Ascending aorta (tissue), 2 donors: Measurements from ENCODE around the gene SLC35A2. TPM values are rescaled to one million over a fixed set of nuclear protein-coding genes. Genes with fewer than 3 reads are reported as not detected.

Experiments used
- DNase-seq, 2 donors: peaks; one replicate each; pipeline ENCODE4 v3.0.0-alpha.2; 2019; ENCODE audit warnings: low spot score in 2 of 2
- H3K27ac ChIP-seq, 2 donors: fragments of 200-600 bp; sonication (generic); one replicate each; pipeline ENCODE4 v1.5.1; 2016 to 2017; ENCODE audit warnings: mild to moderate bottlenecking in 1 of 2
- H3K27me3 ChIP-seq: fragments of 200-600 bp; sonication (generic); one replicate; pipeline ENCODE4 v1.5.1; 2017
- H3K36me3 ChIP-seq, 2 donors: fragments of 200-600 bp; sonication (generic); one replicate each; pipeline ENCODE4 v1.5.1; 2016
- H3K4me1 ChIP-seq, 2 donors: fragments of 200-600 bp; sonication (generic); one replicate each; pipeline ENCODE4 v1.5.1; 2016 to 2017; ENCODE audit warnings: mild to moderate bottlenecking in 1 of 2
- H3K4me3 ChIP-seq, 2 donors: fragments of 200-600 bp; sonication (generic); one replicate each; pipeline ENCODE4 v1.5.1; 2016 to 2017; ENCODE audit warnings: mild to moderate bottlenecking in 1 of 2
- H3K9me3 ChIP-seq, 2 donors: fragments of 200-600 bp; sonication (generic); one replicate each; pipeline ENCODE4 v1.5.1; 2016
- intact Hi-C: fragments of 100-400 bp; cut with DNase I; formaldehyde crosslinking; loops from one replicate; pipeline ENCODE4 v1.15.1; 2023
- total RNA-seq: library from RNA; depleted of rRNA; stranded (reverse); fragments of >200 nt; gene quantifications from one replicate; pipeline ENCODE4 v1.1.0, GENCODE V29; 2016
- TF ChIP-seq, protein P1 (sequence below), 3 experiments: fragments of 200-600 bp in 2 of 3; fragments of 450-650 bp in 1 of 3; sonication (generic) in 2 of 3; IDR thresholded peaks; one replicate each; pipeline ENCODE4 v1.5.1; 2016 to 2019; ENCODE audit warnings: antibody characterized with exemption in 3 of 3, mild to moderate bottlenecking in 1 of 3, moderate library complexity in 1 of 3

SLC35A2 gene
- total RNA-seq, 1 donor from 2014 or later = 20.2 TPM

GRCh38 chrX:48939524-48940228, 28.2 kb upstream of the SLC35A2 start:
- intact Hi-C loops = no loop called here
- no peak overlapping the region for H3K4me3 ChIP-seq
- H3K9me3 ChIP-seq = no peaks in the 10 kb centered on the region
- no peaks in the 10 kb centered on the region for H3K27me3 ChIP-seq
- no peaks in the 10 kb centered on the region for H3K4me1 ChIP-seq
- H3K36me3 ChIP-seq = peaks cover 0 to 4% of the 10 kb centered on the region in 2 donors
- TF ChIP-seq, protein P1, sequence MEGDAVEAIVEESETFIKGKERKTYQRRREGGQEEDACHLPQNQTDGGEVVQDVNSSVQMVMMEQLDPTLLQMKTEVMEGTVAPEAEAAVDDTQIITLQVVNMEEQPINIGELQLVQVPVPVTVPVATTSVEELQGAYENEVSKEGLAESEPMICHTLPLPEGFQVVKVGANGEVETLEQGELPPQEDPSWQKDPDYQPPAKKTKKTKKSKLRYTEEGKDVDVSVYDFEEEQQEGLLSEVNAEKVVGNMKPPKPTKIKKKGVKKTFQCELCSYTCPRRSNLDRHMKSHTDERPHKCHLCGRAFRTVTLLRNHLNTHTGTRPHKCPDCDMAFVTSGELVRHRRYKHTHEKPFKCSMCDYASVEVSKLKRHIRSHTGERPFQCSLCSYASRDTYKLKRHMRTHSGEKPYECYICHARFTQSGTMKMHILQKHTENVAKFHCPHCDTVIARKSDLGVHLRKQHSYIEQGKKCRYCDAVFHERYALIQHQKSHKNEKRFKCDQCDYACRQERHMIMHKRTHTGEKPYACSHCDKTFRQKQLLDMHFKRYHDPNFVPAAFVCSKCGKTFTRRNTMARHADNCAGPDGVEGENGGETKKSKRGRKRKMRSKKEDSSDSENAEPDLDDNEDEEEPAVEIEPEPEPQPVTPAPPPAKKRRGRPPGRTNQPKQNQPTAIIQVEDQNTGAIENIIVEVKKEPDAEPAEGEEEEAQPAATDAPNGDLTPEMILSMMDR (IDR thresholded peaks at IDR 0.05) = no peak
- H3K27ac ChIP-seq = no peak overlapping the region
- no peak for DNase-seq

DNA sequence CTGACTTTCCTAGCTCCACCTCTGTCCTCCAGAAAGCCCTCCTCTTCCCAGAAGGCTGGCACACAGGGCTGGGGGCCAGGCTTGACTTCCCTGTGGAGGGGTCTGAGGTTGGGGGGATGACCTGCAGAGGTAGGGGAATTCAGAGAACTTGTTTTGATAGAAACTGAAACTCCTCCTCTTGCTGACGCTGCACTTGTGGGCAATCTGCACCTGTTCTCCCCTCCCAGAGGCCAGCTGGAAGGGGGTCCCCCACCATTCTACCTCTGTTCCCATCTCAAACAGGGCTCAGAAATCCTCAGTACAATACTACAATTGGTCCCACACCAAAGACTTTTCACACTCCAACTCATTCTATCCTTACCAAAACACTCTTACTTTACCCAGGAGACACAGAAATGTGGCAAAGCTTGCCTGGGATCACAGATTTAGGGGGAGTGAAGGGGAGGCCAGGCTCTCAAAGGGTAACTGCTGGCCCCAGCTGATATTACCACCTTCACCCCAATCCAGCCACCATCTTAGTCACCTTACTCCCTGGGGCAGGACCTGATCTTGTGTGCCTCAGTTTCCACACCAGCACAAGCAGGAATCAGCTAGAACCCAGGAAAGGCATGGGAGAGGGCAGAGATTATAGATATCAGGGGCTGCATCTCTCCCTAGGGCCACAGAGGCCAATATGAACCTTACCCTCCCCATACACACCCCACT, 27.4 kb upstream of the SLC35A2 start:
- intact Hi-C loops = no loop called here
- DNase-seq = no peak
- Histone ChIP-seq H3K9me3 (no peaks in the 10 kb centered on the region), H3K36me3 (peaks cover 0 to 7% of the 10 kb centered on the region in 2 donors), H3K27me3 (no peaks in the 10 kb centered on the region), H3K4me3 (no peak overlapping the region), H3K4me1 (no peaks in the 10 kb centered on the region), H3K27ac (no peak overlapping the region)
- TF ChIP-seq, protein P1 (IDR thresholded peaks at IDR 0.05) = no peak

- H3K36me3 ChIP-seq = peaks cover 2 to 16% of the 10 kb centered on the region in 2 donors
- TF ChIP-seq, protein P1 (IDR thresholded peaks at IDR 0.05) = no peak
- no peak overlapping the region for H3K4me3 ChIP-seq
- no peaks in the 10 kb centered on the region for H3K4me1 ChIP-seq
- no peaks in the 10 kb centered on the region for H3K9me3 ChIP-seq
- no peak overlapping the region for H3K27ac ChIP-seq
- H3K27me3 ChIP-seq = no peaks in the 10 kb centered on the region
- intact Hi-C loops = no loop called here
- DNase-seq = peak; percentile 32 to 72
Measured at GRCh38 chrX:48937054-48937907, 25.8 kb upstream of the SLC35A2 start.

DNA sequence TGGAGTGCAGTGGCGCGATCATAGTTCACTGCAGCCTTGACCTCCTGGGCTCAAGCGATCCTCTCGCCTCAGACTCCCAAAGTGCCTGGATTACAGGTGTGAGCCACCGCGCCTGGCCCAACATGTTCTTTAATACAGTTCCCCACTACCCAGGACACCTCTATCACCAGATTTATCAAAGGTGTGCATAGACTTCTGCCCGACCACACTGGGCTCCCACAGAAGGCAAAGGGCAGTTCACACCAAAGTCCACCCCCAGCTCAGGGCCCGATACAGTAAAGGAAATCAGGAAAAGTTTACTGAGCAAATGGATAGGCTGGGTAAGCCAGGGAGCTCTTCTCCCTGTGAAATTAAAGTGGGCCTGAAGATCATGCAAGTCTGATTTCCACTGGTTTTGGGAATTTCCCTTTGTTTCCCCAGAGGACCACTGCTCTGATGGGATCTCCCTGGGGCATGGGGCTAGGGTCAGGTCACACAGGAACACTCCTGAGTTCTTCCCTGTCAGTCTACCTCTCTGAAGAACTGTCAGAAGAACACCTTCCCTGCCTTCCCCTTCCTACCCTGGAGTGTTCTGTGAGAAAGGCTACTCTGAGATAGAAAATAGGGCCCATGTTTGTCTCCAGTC, 25.1 kb upstream of the SLC35A2 start:
- TF ChIP-seq, protein P1 (IDR thresholded peaks at IDR 0.05) = no peak
- H3K4me3 ChIP-seq = no peak overlapping the region
- DNase-seq = no peak
- no peaks in the 10 kb centered on the region for H3K9me3 ChIP-seq
- no peaks in the 10 kb centered on the region for H3K27me3 ChIP-seq
- intact Hi-C loops = no loop called here
- H3K27ac ChIP-seq = no peak overlapping the region
- peaks cover 3 to 16% of the 10 kb centered on the region in 2 donors for H3K36me3 ChIP-seq
- no peaks in the 10 kb centered on the region for H3K4me1 ChIP-seq

DNA sequence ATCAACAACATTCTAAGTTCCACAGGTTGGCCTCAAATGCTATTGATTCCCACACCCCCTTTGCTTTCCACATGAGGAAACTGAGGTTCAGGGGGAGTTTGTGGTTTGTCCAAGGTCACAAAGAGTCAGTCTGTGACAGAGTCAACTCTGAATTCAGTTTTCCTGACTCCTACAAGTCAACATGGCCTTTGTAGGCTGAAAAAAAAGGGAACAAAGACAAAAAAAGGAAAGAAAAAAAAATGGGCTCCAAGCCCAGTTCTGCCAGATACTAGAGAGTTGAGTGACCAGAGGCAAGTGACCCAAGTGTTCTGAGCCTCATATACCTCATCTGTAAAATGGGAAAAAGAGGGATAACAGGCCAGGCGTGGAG, 23.8 kb upstream of the SLC35A2 start:
- TF ChIP-seq, protein P1 (IDR thresholded peaks at IDR 0.05) = no peak
- no peak overlapping the region for H3K27ac ChIP-seq
- no peaks in the 10 kb centered on the region for H3K9me3 ChIP-seq
- intact Hi-C loops = no loop called here
- DNase-seq = no peak
- H3K4me1 ChIP-seq = no peaks in the 10 kb centered on the region
- H3K27me3 ChIP-seq = no peaks in the 10 kb centered on the region
- H3K36me3 ChIP-seq = peaks cover 3 to 16% of the 10 kb centered on the region in 2 donors
- no peak overlapping the region for H3K4me3 ChIP-seq
